Liver (tissue), 9 donors: ENCODE results near the gene FAM20C. TPM values are rescaled to one million over a fixed set of nuclear protein-coding genes. Genes with fewer than 3 reads are reported as not detected.

ENCODE experiments used
- DNase-seq: peaks from one replicate; pipeline ENCODE4 v3.0.0-alpha.2; 2017; ENCODE audit warnings: low spot score
- H3K27ac ChIP-seq, 2 donors: one replicate each; pipeline ENCODE4 v1.7.0; 2013; ENCODE audit warnings: inconsistent platforms in 2 of 2, low read length in 2 of 2, control low read depth in 1 of 2, low read depth in 1 of 2, mild to moderate bottlenecking in 1 of 2
- H3K27me3 ChIP-seq, 4 donors: one replicate each; pipeline versions ENCODE4 v1.6.1 to v1.7.0; 2013; ENCODE audit warnings: low read length in 3 of 4, inconsistent platforms in 1 of 4, mild to moderate bottlenecking in 1 of 4, moderate library complexity in 1 of 4; ENCODE audit not compliant: control insufficient read depth in 4 of 4, insufficient read depth in 4 of 4
- H3K36me3 ChIP-seq, 4 donors: one replicate each; pipeline versions ENCODE4 v1.6.1 to v1.7.0; 2013; ENCODE audit warnings: low read length in 3 of 4, mild to moderate bottlenecking in 3 of 4, low read depth in 1 of 4, moderate library complexity in 1 of 4; ENCODE audit not compliant: control insufficient read depth in 4 of 4, insufficient read depth in 3 of 4
- H3K4me1 ChIP-seq, 4 donors: one replicate each; pipeline versions ENCODE4 v1.6.1 to v1.7.0; 2013; ENCODE audit warnings: low read length in 3 of 4, mild to moderate bottlenecking in 3 of 4, moderate library complexity in 1 of 4; ENCODE audit not compliant: control insufficient read depth in 4 of 4, insufficient read depth in 4 of 4
- H3K4me3 ChIP-seq, 3 donors: one replicate each; pipeline versions ENCODE4 v1.6.1 to v1.7.0; 2013; ENCODE audit warnings: low read length in 3 of 3, control low read depth in 1 of 3, low read depth in 1 of 3, mild to moderate bottlenecking in 1 of 3
- H3K9ac ChIP-seq, 2 donors: one replicate each; pipeline ENCODE4 v1.7.0; 2013; ENCODE audit warnings: low read length in 2 of 2, mild to moderate bottlenecking in 2 of 2, moderate library complexity in 2 of 2, control low read depth in 1 of 2, low read depth in 1 of 2
- H3K9me3 ChIP-seq, 4 donors: one replicate each; pipeline versions ENCODE4 v1.6.1 to v1.7.0; 2013; ENCODE audit warnings: low read length in 3 of 4; ENCODE audit not compliant: control insufficient read depth in 4 of 4
- ATF3 ChIP-seq: IDR thresholded peaks from 2 replicates; pipeline ENCODE4 v1.6.1; 2016; ENCODE audit warnings: antibody characterized with exemption
- CTCF ChIP-seq: fragments of 150-350 bp; IDR thresholded peaks from 2 replicates; pipeline ENCODE4 v1.5.1; 2017; ENCODE audit warnings: improper control_type of control experiment, low read depth, low read length; ENCODE audit not compliant: missing input control
- FOXA2 ChIP-seq: IDR thresholded peaks from 2 replicates; pipeline ENCODE4 v1.6.1; 2016; ENCODE audit warnings: antibody characterized with exemption
- HNF4A ChIP-seq, 2 donors: conservative IDR thresholded peaks; 2 replicates each; pipeline ENCODE4 v1.6.1; 2016; ENCODE audit warnings: antibody characterized with exemption in 2 of 2, mild to moderate bottlenecking in 2 of 2
- HNF4G ChIP-seq: IDR thresholded peaks from 2 replicates; pipeline ENCODE4 v1.6.1; 2016; ENCODE audit warnings: antibody characterized with exemption
- MAX ChIP-seq: IDR thresholded peaks from 2 replicates; pipeline ENCODE4 v1.6.1; 2016; ENCODE audit warnings: antibody characterized with exemption
- NR2F2 ChIP-seq: IDR thresholded peaks from 2 replicates; pipeline ENCODE4 v1.6.1; 2016; ENCODE audit warnings: antibody characterized with exemption
- RAD21 ChIP-seq, 2 donors: IDR thresholded peaks; 2 replicates each; pipeline ENCODE4 v1.6.1; 2016; ENCODE audit warnings: antibody characterized with exemption in 2 of 2, mild to moderate bottlenecking in 2 of 2
- REST ChIP-seq: IDR thresholded peaks from 2 replicates; pipeline ENCODE4 v1.6.1; 2016; ENCODE audit warnings: antibody characterized with exemption, mild to moderate bottlenecking
- SP1 ChIP-seq: IDR thresholded peaks from 2 replicates; pipeline ENCODE4 v1.6.1; 2018; ENCODE audit warnings: antibody characterized with exemption, mild to moderate bottlenecking
- TAF1 ChIP-seq: conservative IDR thresholded peaks from 2 replicates; pipeline ENCODE4 v1.6.1; 2016; ENCODE audit warnings: antibody characterized with exemption, mild to moderate bottlenecking
- YY1 ChIP-seq: IDR thresholded peaks from 2 replicates; pipeline ENCODE4 v1.6.1; 2016; ENCODE audit warnings: antibody characterized with exemption, mild to moderate bottlenecking
- ZBTB33 ChIP-seq: IDR thresholded peaks from 2 replicates; pipeline ENCODE4 v1.6.1; 2016; ENCODE audit warnings: antibody characterized with exemption
- WGBS: extraction: QIAGEN DNeasy Blood & Tissue Kit; methylation state at CpG from one replicate; pipeline ENCODE4 v1.1.7; 2013; 5-methylcytosine and 5-hydroxymethylcytosine counted together
- polyA plus RNA-seq, 2 donors: library from polyadenylated mRNA; stranded (reverse) in 1 of 2; unstranded in 1 of 2; fragments of 200-250 nt in 1 of 2; fragments of >200 nt in 1 of 2; fragmentation: Nextera tagmentation in 1 of 2; extraction: Ambion mirVana in 1 of 2; gene quantifications; one replicate each; pipeline versions ENCODE4 v1.2.1 to v1.2.3, GENCODE V29; 2013 to 2015
- total RNA-seq, 2 donors: library from RNA; depleted of rRNA; stranded (reverse); fragments of >200 nt; gene quantifications; one replicate each; pipeline ENCODE4 v1.2.3, GENCODE V29; 2014
- donor health status: healthy.
- donor health status: healthy.
- donor health status: healthy.
- donor health status: healthy.
- donor health status: healthy.

The FAM20C gene
- total and polyA plus RNA-seq, 4 donors = 13.4 to 40.4 (median 31.5) TPM

GRCh38 chr7:210401-210925 is 18.1 kb downstream of the FAM20C start:
- H3K9me3 ChIP-seq = no peaks in the 10 kb centered on the region
- no peak overlapping the region for H3K27ac ChIP-seq
- peaks cover 3 to 16% (median 11%) of the 10 kb centered on the region in 4 donors for H3K4me1 ChIP-seq
- DNase-seq = no peak
- peaks cover 10 to 39% (median 12%) of the 10 kb centered on the region in 4 donors for H3K36me3 ChIP-seq
- WGBS = 95% methylated on average over 31 of the region's 31 CpGs
- no peak overlapping the region for H3K9ac ChIP-seq
- no peaks in the 10 kb centered on the region for H3K27me3 ChIP-seq
- H3K4me3 ChIP-seq = no peak overlapping the region
- TF ChIP-seq NR2F2 (no peak), FOXA2 (no peak), ZBTB33 (no peak), TAF1 (no peak), REST (no peak), HNF4G (no peak), MAX (no peak), YY1 (no peak), CTCF (no peak), RAD21 (IDR thresholded peaks at IDR 0.05) (no peak), ATF3 (no peak), SP1 (no peak), HNF4A (conservative IDR thresholded peaks at IDR 0.05) (no peak)

GRCh38 chr7:211033-211714 is 18.8 kb downstream of the FAM20C start:
- DNase-seq = no peak
- H3K9ac ChIP-seq = no peak overlapping the region
- H3K36me3 ChIP-seq = peaks cover 8 to 33% (median 10%) of the 10 kb centered on the region in 4 donors
- 95% methylated on average over 21 of the region's 21 CpGs for WGBS
- peaks cover 3 to 16% (median 11%) of the 10 kb centered on the region in 4 donors for H3K4me1 ChIP-seq
- no peaks in the 10 kb centered on the region for H3K9me3 ChIP-seq
- no peak overlapping the region for H3K27ac ChIP-seq
- no peak overlapping the region for H3K4me3 ChIP-seq
- no peaks in the 10 kb centered on the region for H3K27me3 ChIP-seq
- TF ChIP-seq ZBTB33 = no peak
- no peak for TF ChIP-seq ATF3
